GM23338 (cell line): Measurements from ENCODE around the gene NAP1L2. TPM values are rescaled to one million over a fixed set of nuclear protein-coding genes. Genes with fewer than 3 reads are reported as not detected.

ENCODE experiments used
- ATAC-seq: fragments of 200-7000 bp; cut with Tn5 transposase; 3 replicates; pipeline ENCODE4 v1.9.1; 2020
- DNase-seq: peaks from one replicate; pipeline ENCODE4 v3.0.0-alpha.2; 2015; ENCODE audit warnings: low spot score
- H2AFZ ChIP-seq: fragments of 200-600 bp; sonication (generic); 2 replicates; pipeline ENCODE4 v1.8.0; 2016; ENCODE audit warnings: antibody characterized with exemption, mild to moderate bottlenecking, moderate library complexity
- H3F3A ChIP-seq: fragments of 200-600 bp; sonication (generic); replicated peaks from 2 replicates; pipeline ENCODE4 v1.8.0; 2017; ENCODE audit warnings: antibody characterized with exemption, mixed run types, low read depth
- H3K27ac ChIP-seq: fragments of 200-600 bp; sonication (generic); 2 replicates; pipeline ENCODE4 v1.6.1; 2016; ENCODE audit warnings: low read depth
- H3K27me3 ChIP-seq: fragments of 200-600 bp; sonication (generic); 2 replicates; pipeline ENCODE4 v1.8.0; 2016; ENCODE audit warnings: mild to moderate bottlenecking, mixed run types, moderate library complexity; ENCODE audit not compliant: insufficient read depth
- H3K36me3 ChIP-seq: fragments of 200-600 bp; sonication (generic); 2 replicates; pipeline ENCODE4 v1.8.0; 2016; ENCODE audit warnings: mild to moderate bottlenecking; ENCODE audit not compliant: insufficient read depth
- H3K4me1 ChIP-seq: fragments of 200-600 bp; sonication (generic); 2 replicates; pipeline ENCODE4 v1.8.0; 2016; ENCODE audit warnings: mild to moderate bottlenecking, moderate library complexity; ENCODE audit not compliant: insufficient read depth
- H3K4me2 ChIP-seq: fragments of 200-600 bp; sonication (generic); 2 replicates; pipeline ENCODE4 v1.7.1; 2017; ENCODE audit warnings: mixed run types
- H3K4me3 ChIP-seq: fragments of 200-600 bp; sonication (generic); 2 replicates; pipeline ENCODE4 v1.6.1; 2016; ENCODE audit warnings: mixed run types
- H3K79me2 ChIP-seq: fragments of 200-600 bp; sonication (generic); replicated peaks from 2 replicates; pipeline ENCODE4 v1.8.0; 2017; ENCODE audit warnings: mild to moderate bottlenecking; ENCODE audit not compliant: insufficient read depth
- H3K9me2 ChIP-seq: fragments of 200-600 bp; sonication (generic); 2 replicates; pipeline ENCODE4 v1.8.0; 2017; ENCODE audit not compliant: insufficient read depth
- H4K20me1 ChIP-seq: fragments of 200-600 bp; sonication (generic); replicated peaks from 2 replicates; pipeline ENCODE4 v1.8.0; 2017; ENCODE audit warnings: mild to moderate bottlenecking; ENCODE audit not compliant: insufficient read depth
- H3K27ac Mint-ChIP-seq: 2 replicates; pipeline ENCODE4 v1.8.0; 2020; ENCODE audit warnings: inconsistent platforms, mild to moderate bottlenecking, moderate library complexity, mixed read lengths
- H3K27me3 Mint-ChIP-seq: 3 replicates; pipeline ENCODE4 v1.8.0; 2022; ENCODE audit warnings: low read depth, mild to moderate bottlenecking, moderate library complexity, mixed read lengths, inconsistent platforms; ENCODE audit not compliant: insufficient read depth, poor library complexity
- H3K36me3 Mint-ChIP-seq: 3 replicates; pipeline ENCODE4 v1.8.0; 2021; ENCODE audit warnings: low read depth, mild to moderate bottlenecking, inconsistent platforms, moderate library complexity, mixed read lengths
- H3K4me1 Mint-ChIP-seq: 3 replicates; pipeline ENCODE4 v1.8.0; 2020; ENCODE audit warnings: mild to moderate bottlenecking, inconsistent platforms, mixed read lengths
- H3K4me3 Mint-ChIP-seq: 3 replicates; pipeline ENCODE4 v1.8.0; 2021; ENCODE audit warnings: moderate library complexity, mild to moderate bottlenecking, inconsistent platforms, mixed read lengths
- H3K9me3 Mint-ChIP-seq: 3 replicates; pipeline ENCODE4 v1.8.0; 2020; ENCODE audit warnings: moderate library complexity, mild to moderate bottlenecking, inconsistent platforms, mixed read lengths
- CREB1 ChIP-seq: fragments of 250-450 bp; sonication (Bioruptor Pico); IDR thresholded peaks from 2 replicates; pipeline ENCODE4 v1.5.0; 2020; ENCODE audit warnings: low read depth, mild to moderate bottlenecking, moderate library complexity
- EZH2 ChIP-seq: fragments of 200-600 bp; sonication (generic); IDR thresholded peaks from one replicate; pipeline ENCODE4 v1.8.0; 2017; ENCODE audit warnings: antibody characterized with exemption, mild to moderate bottlenecking, low read depth; ENCODE audit not compliant: unreplicated experiment
- EZH2phosphoT487 ChIP-seq: fragments of 200-600 bp; sonication (generic); IDR thresholded peaks from one replicate; pipeline ENCODE4 v1.8.1; 2018; ENCODE audit warnings: antibody characterized with exemption; ENCODE audit not compliant: unreplicated experiment
- JUNB ChIP-seq: IDR thresholded peaks from one replicate; pipeline ENCODE4 v1.6.1; 2016; ENCODE audit warnings: antibody characterized with exemption; ENCODE audit not compliant: unreplicated experiment
- NANOG ChIP-seq: IDR thresholded peaks from 2 replicates; pipeline ENCODE4 v1.6.1; 2016; ENCODE audit warnings: antibody characterized with exemption, borderline replicate concordance
- POLR2AphosphoS5 ChIP-seq: IDR thresholded peaks from 2 replicates; pipeline ENCODE4 v1.6.1; 2016; ENCODE audit warnings: antibody characterized with exemption, low read depth
- STAT1 ChIP-seq: IDR thresholded peaks from one replicate; pipeline ENCODE4 v1.6.1; 2016; ENCODE audit warnings: antibody characterized with exemption; ENCODE audit not compliant: unreplicated experiment
- ZNF114 ChIP-seq: fragments of 250-450 bp; sonication (Bioruptor Pico); IDR thresholded peaks from 2 replicates; pipeline ENCODE4 v1.5.0; 2020; ENCODE audit warnings: mild to moderate bottlenecking, moderate library complexity
- long read RNA-seq: library from polyadenylated mRNA; unstranded; transcript quantifications from one replicate; pipeline ENCODE4 v2.0.0, GENCODE V29; 2020; ENCODE audit not compliant: unreplicated experiment
- polyA plus RNA-seq: library from polyadenylated mRNA; unstranded; fragments of >200 nt; fragmentation: Nextera tagmentation; extraction: Ambion mirVana; gene quantifications from 2 replicates; pipeline ENCODE4 v1.2.1, GENCODE V29; 2016
- total RNA-seq: library from RNA; depleted of rRNA; stranded (reverse); fragments of >200 nt; shearing (Covaris generic); gene quantifications from 2 replicates; pipeline ENCODE4 v1.2.3, GENCODE V29; 2014; rRNA removed
- TF ChIP-seq, protein P1 (sequence below), 2 experiments: fragments of 200-600 bp in 1 of 2; sonication (generic) in 1 of 2; conservative IDR thresholded peaks; 2 replicates each; pipeline versions ENCODE4 v1.5.1 to v1.6.1; 2016 to 2017; ENCODE audit warnings: antibody characterized with exemption in 2 of 2, low read depth in 2 of 2, mild to moderate bottlenecking in 2 of 2, moderate library complexity in 1 of 2
- TF ChIP-seq, protein P2 (sequence below): IDR thresholded peaks from 2 replicates; pipeline ENCODE4 v1.6.1; 2016; ENCODE audit warnings: antibody characterized with exemption

Gene NAP1L2, protein sequence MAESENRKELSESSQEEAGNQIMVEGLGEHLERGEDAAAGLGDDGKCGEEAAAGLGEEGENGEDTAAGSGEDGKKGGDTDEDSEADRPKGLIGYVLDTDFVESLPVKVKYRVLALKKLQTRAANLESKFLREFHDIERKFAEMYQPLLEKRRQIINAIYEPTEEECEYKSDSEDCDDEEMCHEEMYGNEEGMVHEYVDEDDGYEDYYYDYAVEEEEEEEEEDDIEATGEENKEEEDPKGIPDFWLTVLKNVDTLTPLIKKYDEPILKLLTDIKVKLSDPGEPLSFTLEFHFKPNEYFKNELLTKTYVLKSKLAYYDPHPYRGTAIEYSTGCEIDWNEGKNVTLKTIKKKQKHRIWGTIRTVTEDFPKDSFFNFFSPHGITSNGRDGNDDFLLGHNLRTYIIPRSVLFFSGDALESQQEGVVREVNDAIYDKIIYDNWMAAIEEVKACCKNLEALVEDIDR
- total RNA-seq (16.2 and 24.0 TPM in 2 replicates), polyA plus RNA-seq (10.8 and 11.4 TPM in 2 replicates)
- long read RNA-seq: 0 reads

DNA sequence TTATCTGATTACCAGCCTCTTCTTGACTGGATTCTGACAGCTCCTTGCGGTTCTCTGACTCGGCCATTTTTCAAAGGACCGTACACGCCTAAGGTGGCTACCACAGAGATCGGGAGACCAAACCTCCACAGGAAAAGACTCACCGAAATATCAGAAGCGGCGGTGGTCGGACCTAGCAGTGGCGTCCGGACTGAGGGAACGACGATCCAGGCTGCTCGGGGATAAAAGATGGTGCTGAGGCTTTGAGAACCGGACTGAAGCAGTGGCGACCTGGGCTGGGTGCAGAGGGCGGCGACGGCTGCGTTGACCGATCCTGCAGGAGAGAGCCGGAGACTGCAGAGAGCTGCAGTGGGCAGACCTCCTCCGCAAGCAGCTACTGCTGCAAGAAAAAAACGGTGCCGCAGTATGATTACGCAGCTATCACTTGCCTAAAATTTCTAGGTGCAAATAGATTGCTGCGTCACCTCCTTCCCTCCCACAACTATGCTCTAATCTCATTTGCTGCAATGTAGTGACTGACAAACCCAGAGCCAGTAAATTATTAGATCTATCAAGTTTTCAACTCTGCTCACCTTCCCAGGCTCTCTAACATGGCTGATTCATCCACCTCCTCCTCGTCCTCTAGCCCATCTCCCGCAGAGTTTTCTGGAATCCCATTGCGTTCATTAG, at the start of gene NAP1L2:
TSS of gene NAP1L2 (minus strand) at position 426 of the 669 bp plus-strand sequence. CDS start at position 67, 359 bp downstream.
- Mint-ChIP-seq H3K9me3 (no peaks in the 10 kb centered on the region), H3K36me3 (peaks cover 4% of the 10 kb centered on the region; the same call in 1 of the 3 replicates)
- TF ChIP-seq, protein P1, sequence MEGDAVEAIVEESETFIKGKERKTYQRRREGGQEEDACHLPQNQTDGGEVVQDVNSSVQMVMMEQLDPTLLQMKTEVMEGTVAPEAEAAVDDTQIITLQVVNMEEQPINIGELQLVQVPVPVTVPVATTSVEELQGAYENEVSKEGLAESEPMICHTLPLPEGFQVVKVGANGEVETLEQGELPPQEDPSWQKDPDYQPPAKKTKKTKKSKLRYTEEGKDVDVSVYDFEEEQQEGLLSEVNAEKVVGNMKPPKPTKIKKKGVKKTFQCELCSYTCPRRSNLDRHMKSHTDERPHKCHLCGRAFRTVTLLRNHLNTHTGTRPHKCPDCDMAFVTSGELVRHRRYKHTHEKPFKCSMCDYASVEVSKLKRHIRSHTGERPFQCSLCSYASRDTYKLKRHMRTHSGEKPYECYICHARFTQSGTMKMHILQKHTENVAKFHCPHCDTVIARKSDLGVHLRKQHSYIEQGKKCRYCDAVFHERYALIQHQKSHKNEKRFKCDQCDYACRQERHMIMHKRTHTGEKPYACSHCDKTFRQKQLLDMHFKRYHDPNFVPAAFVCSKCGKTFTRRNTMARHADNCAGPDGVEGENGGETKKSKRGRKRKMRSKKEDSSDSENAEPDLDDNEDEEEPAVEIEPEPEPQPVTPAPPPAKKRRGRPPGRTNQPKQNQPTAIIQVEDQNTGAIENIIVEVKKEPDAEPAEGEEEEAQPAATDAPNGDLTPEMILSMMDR (conservative IDR thresholded peaks at IDR 0.05; ENCODE audit: low read depth in 2 of 2): no peak
- TF ChIP-seq, protein P2, sequence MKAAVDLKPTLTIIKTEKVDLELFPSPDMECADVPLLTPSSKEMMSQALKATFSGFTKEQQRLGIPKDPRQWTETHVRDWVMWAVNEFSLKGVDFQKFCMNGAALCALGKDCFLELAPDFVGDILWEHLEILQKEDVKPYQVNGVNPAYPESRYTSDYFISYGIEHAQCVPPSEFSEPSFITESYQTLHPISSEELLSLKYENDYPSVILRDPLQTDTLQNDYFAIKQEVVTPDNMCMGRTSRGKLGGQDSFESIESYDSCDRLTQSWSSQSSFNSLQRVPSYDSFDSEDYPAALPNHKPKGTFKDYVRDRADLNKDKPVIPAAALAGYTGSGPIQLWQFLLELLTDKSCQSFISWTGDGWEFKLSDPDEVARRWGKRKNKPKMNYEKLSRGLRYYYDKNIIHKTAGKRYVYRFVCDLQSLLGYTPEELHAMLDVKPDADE: no peak
- no peak for TF ChIP-seq JUNB
- TF ChIP-seq STAT1: no peak
- TF ChIP-seq POLR2AphosphoS5: peak; percentile 38; the same call in 1 of the 2 replicates
- TF ChIP-seq CREB1: peak; percentile 67; the same call in 1 of the 2 replicates
- TF ChIP-seq ZNF114: no peak
- TF ChIP-seq NANOG: no peak
- no peak for TF ChIP-seq EZH2phosphoT487

DNA sequence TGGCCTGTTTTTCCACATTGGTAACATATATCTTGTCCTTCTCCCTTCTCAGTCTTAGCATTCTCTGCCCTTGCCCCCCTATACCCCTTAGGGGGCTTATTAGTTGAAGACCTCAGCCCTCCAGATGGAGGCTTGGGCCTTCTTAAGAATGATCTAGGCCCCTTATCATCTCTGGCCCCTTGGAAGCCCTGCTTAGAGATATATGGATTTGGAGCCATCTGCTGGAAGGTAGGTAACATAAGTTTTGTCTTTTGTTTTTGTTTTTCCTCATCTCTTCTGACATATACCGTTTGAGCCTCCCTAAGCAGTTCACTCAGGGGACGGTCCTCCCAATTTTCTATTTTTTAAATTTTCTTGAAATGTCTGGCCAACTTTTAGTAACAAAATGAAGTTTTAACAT, 48.3 kb upstream of the NAP1L2 start:
- peak; percentile 63 for DNase-seq
- no peaks in the 10 kb centered on the region for H3F3A ChIP-seq

More for the DNA sequence above, at the start of gene NAP1L2:
- Histone ChIP-seq H2AFZ (peak within 1 kb of the TSS; percentile 49; the same call in 1 of the 2 replicates), H4K20me1 (no peaks in the 10 kb centered on the region), H3K27ac (peak within 1 kb of the TSS; percentile 56; the same call in 1 of the 2 replicates), H3K4me3 (peak within 1 kb of the TSS; percentile 74), H3K4me2 (peak within 1 kb of the TSS; percentile 65), H3F3A (no peaks in the 10 kb centered on the region), H3K79me2 (peaks cover 18% of the 10 kb centered on the region), H3K36me3 (no peaks in the 10 kb centered on the region), H3K9me2 (no peaks in the 10 kb centered on the region), H3K27me3 (no peaks in the 10 kb centered on the region), H3K4me1 (peaks cover 13% of the 10 kb centered on the region; the same call in 1 of the 2 replicates)
- H3K4me3 Mint-ChIP-seq: peak within 1 kb of the TSS; percentile 98
- peak; percentile 95 for ATAC-seq
- H3K4me1 Mint-ChIP-seq: peaks cover 7% of the 10 kb centered on the region; the same call in 2 of the 3 replicates
- peaks cover 2% of the 10 kb centered on the region for H3K27me3 Mint-ChIP-seq
- DNase-seq: peak; percentile 61
- peak within 1 kb of the TSS; percentile 93 for H3K27ac Mint-ChIP-seq

More for the DNA sequence above, 48.3 kb upstream of the NAP1L2 start:
- Histone ChIP-seq H3K4me3 (no peak overlapping the region), H3K9me2 (no peaks in the 10 kb centered on the region), H3K36me3 (no peaks in the 10 kb centered on the region), H3K4me1 (no peaks in the 10 kb centered on the region), H2AFZ (no peak overlapping the region), H4K20me1 (no peaks in the 10 kb centered on the region), H3K79me2 (no peaks in the 10 kb centered on the region), H3K4me2 (no peak overlapping the region), H3K27me3 (no peaks in the 10 kb centered on the region), H3K27ac (no peak overlapping the region)
- H3K9me3 Mint-ChIP-seq: no peaks in the 10 kb centered on the region; the same call in 2 of the 3 replicates
- H3K27ac Mint-ChIP-seq: no peak overlapping the region
- no peaks in the 10 kb centered on the region for H3K36me3 Mint-ChIP-seq
- ATAC-seq: peak; percentile 54; the same call in 2 of the 3 replicates
- no peak for TF ChIP-seq EZH2
- TF ChIP-seq, protein P1 (conservative IDR thresholded peaks at IDR 0.05; ENCODE audit: low read depth in 2 of 2): peak; percentile 49 to 57
- no peaks in the 10 kb centered on the region for H3K4me1 Mint-ChIP-seq
- no peaks in the 10 kb centered on the region for H3K27me3 Mint-ChIP-seq
- H3K4me3 Mint-ChIP-seq: no peak overlapping the region
